Endometrium (tissue), 2 donors: ENCODE data around the gene ENTR1.
"Not testable (repeated sequence)": the region's sequence is repeated elsewhere in the genome, so short reads cannot be mapped to it uniquely, and the experiment has no call there.

Source experiments
- FAIRE-seq: peaks from 2 replicates; lab custom pipeline; 2012; peaks lifted over from hg19 to GRCh38; lab: Jason Lieb, UNC
- donor health status: control.
- donor health status: control.

ENTR1 gene

GRCh38 chr9:136418182-136419091 lies 8.0 kb upstream of the ENTR1 start:
- FAIRE-seq, result no peak

DNA sequence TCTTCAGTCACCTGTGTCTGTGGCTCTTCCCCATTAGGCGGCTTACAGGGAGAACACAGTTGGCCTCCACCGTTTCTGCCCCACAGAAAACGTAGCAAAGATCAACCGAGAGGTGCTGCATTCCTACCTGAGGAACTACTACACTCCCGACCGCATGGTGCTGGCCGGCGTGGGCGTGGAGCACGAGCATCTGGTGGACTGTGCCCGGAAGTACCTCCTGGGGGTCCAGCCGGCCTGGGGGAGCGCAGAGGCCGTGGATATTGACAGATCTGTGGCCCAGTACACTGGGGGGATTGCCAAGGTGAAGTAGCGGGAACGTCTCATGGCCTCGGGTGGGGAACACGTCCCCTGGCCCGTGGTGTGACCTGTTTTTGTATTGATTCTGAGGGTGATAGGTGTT lies 6.5 kb upstream of the ENTR1 start:
- no peak for FAIRE-seq

DNA sequence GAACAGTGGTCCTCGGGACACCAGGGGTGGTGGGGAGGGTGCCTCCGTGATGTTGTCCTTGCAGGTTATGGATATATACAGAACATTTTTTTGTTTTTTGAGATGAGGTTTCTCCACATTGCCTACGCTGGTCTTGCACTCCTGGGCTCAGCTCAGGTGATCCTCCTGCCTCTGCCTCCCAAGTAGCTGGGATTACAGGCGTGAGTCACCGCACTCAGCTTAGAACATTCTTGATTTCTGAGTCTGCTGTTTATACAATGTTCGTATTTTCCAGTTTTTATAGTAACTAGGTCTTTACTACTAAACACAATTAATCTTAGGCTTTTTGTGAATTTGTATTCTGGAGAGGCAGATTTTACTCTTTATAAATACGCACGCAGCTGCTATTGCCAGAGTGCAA lies 6.0 kb upstream of the ENTR1 start:
- FAIRE-seq, result no peak

DNA sequence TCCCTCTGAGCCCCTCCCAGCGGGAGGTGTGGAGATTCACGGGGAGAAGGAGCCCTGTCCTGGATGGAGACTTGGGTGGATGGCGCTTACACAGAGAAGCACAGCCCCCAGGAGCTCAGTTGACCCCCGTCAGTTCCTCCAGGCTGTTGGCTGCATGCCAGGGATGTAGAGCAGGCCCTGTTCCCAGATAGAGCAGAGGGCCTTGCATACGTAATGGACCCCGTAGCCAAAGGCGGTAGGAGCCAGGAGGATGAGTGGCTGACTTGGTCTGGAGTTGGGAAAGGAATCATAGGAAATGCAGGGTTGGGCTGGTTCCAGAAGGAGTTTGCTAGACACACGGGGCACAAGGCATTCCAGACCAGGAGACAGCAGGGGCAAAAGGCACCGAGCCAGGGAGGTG lies 2.5 kb upstream of the ENTR1 start:
- FAIRE-seq, result no peak

DNA sequence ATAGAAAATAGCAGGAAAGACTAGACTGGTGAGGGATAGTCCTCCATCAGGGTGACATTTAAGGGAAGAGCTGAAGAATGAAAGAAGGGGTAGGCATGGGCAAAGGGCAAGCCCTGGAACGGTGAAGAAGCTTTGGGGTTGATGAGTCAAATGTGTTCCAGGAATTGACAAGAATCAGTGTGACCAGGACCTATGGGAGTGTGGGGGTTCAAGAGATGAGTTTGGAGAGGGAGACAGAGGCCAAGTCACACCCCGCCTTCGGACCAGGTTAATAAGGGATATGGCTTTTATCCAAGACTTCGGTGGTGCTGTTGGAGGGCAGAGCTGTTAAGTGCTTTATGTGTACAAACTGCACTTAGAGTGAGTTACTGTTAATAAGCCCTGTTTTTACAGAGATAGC lies 964 bp upstream of the ENTR1 start:
- no peak for FAIRE-seq

- FAIRE-seq, result no peak
Measured at GRCh38 chr9:136409557-136410455, 608 bp downstream of the ENTR1 start.

DNA sequence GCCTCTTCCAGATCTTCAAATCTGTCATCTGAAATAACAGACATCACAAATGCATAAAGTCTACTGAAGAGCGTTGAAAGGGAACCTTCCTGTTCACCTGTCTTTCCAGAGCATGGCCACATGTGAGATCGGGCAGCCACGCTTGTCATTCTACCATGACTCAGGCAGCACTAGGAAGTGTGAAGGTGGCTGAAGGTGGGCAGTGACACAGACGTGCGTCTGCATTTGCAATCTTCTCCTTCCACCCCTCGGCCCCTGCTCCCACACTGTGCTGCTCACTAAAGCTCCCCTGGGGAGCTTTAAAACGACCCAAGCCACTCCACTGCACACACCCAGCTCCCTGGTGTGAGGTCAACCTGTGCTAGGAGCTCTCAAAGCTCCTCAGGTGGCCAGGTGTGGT lies 2.5 kb downstream of the ENTR1 start:
- no peak for FAIRE-seq

- FAIRE-seq, result not testable (repeated sequence)
Measured at GRCh38 chr9:136407061-136407460, 3.4 kb downstream of the ENTR1 start.

GRCh38 chr9:136405904-136406303 lies 4.5 kb downstream of the ENTR1 start:
- not testable (repeated sequence) for FAIRE-seq

GRCh38 chr9:136405481-136405880 lies 4.9 kb downstream of the ENTR1 start:
- no peak for FAIRE-seq

DNA sequence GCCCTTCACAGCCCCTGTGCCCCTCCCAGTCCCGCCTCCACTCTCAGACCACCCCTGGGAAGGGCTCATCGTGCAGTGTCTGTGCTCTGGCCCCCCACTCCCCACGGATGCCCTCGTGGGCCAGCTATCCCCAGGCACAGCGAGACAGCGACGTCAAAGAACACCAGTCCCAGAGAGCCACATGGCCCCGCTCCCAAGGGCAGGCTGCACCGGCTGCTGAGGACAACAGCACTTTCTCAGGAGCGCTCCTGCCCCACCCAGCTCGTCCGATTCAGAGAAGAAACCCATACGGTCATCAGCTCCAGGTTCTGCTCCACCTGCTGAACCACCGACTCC lies 5.6 kb downstream of the ENTR1 start:
- FAIRE-seq, result no peak

DNA sequence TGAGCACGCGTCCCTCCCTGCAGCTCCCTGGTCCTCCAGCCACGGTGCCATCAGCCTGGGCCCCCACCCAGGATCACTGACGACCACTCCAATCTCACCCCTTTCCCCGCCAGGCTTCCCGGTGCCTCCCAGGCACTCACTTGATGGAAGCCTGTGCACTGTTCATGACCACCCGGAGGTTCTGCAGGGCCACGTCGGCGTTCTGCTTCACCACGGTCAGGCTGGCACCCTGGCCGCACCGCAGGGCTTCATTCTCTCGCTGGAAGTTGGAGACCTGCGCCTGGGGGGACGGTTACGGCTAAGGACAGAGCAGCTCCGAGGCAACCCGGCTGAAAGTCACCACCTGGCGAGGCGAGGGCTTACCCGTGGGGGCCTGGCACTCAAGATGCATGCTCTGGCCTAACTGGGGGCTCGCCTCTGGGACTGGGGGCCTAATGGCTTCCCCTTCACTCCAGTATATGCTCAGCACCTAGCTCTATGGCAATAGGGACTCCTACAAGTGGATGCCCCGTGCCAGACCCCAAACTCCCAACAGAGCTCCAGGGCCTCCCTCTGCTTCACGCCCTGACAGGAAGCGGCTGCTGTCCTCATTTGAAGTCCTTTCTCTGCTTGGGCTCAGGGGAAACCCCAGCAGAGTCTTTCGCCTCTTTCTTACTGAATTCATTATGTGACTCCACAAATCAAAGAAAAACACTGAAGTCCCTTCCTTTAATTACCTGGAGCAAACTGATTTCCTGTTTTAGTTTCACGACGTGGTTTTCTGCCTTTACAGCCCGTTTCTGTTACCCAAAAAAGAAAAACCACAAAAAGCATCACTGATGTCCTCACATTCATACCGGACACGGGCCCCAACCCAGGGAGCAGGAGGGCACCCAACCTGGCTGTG lies 6.3 kb downstream of the ENTR1 start:
- FAIRE-seq, result no peak

- FAIRE-seq, result no peak
Measured at GRCh38 chr9:136403538-136403914, 6.9 kb downstream of the ENTR1 start.

- no peak for FAIRE-seq
Measured at GRCh38 chr9:136402067-136402466, 8.3 kb downstream of the ENTR1 start.

DNA sequence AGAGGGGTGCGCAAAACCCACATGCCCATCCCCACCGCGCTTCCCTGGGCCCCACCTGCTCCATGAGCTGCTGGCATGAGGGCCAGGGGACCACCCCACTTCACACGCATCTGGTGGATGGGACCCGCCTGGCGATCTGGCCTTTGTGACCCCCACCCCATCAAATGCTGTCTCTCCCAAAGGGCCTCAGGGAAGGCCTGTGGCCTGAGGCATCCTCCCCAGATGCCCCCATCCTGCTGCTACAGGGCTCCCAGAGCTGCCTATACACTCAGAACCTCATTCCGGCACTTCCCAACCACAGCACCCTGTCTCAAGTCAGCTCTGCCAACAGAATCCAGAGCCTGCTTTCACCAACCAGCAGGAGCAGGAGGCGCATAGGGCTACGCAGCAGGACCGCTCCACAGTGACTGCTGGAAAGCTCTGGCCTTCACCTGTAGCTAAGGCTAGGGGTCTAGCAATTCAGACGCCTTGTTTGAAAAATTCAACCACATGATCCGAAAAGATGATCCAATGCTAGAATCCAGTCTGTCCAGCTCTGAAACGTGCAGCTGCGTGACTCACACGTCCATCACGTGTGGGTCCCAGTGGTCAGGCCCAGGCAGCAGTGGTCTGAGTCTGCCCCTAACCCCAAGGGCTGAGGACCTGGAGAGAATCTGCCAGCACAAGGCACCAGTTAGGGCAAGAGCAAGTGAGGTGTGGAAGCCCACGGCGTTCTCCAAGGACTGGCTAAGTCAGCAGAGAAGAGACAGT lies 9.1 kb downstream of the ENTR1 start:
- no peak for FAIRE-seq

GRCh38 chr9:136400038-136400834 lies 10.2 kb downstream of the ENTR1 start, which contains the start of gene SNAPC4:
Gene SNAPC4, minus strand, starts transcription at chr9:136400170. Its CDS starts 1,742 bp downstream, at chr9:136398428.
- FAIRE-seq, result no peak

DNA sequence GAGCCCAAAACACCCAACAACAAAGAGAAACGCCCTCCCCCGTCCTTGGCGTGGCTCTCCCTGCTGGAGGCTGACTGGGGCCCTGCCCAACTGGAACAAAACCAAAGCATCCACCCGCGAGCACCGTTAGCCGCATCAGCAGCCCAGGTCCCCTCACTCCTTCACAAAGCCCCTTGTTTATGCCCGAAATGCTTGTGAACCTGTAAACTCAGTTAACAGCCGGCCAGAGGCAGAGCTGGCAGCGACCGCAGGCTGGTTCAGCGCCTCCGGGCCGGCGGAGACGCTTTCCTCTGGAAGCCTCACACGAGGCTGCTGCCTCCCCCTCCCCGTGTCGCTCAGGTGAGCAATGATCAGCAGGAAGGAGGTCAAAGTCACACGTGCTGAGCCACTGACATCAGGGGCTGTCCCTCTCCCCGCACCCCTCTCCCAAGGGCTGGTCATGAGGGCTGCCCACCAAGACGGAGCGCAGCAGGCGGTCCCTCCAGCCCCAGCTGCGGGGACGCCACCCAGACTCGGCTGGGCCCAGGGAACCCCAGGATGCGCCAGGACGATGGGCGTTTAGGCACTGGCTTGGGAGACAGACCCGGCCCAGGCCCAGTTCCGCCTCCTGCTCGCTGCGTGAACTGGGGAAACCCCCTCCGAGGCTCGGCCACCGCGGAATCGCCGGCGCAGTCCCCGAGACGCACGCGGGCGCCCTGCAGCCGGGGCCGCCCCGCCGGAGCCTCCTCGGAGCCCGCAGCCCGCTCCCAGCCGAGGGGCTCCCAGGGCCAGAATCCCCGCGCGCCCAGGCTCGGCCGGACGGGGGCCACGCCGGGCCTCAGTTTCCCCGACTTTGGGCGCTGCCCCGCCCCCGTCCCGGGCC lies 11.0 kb downstream of the ENTR1 start:
- FAIRE-seq, result no peak

GRCh38 chr9:136398286-136398685 lies 12.1 kb downstream of the ENTR1 start:
- FAIRE-seq, result no peak

GRCh38 chr9:136397643-136398042 lies 12.8 kb downstream of the ENTR1 start:
- FAIRE-seq, result no peak

DNA sequence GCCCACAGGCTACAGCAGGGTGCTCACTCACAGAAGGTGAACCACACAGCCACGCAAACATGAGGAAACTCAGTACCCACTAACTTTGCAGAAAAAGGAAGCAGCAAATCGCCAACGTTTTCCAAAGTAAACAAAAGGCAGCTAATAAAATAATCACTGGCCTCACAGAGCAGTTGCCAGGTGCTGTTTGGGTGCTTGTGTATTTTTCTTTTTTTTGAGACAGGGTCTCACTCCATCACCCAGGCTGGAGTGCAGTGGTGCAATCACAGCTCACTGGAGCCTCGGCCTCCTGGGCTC lies 14.2 kb downstream of the ENTR1 start:
- no peak for FAIRE-seq
